Endothelial cell of umbilical vein (primary cell): ENCODE data around the gene SLC30A4. TPM values are rescaled to one million over a fixed set of nuclear protein-coding genes. Genes with fewer than 3 reads are reported as not detected.

Experiments used
- BruUV-seq: library from RNA; stranded (reverse); fragments of 400-500 nt; replicated peaks from 2 replicates; lab custom pipeline; 2021; lab: Mats Ljungman, UMichigan
- CTCF ChIA-PET: fragments of 300-600, 350-600 bp; sonication (Branson Sonifier 250); formaldehyde crosslinking; loops from one replicate; lab custom pipeline; 2021; ENCODE audit warnings: antibody characterized with exemption, inconsistent platforms; lab: Charles Lee
- POLR2A ChIA-PET: fragments of 300-600, 350-600 bp; sonication (Branson Sonifier 250); formaldehyde crosslinking; loops from one replicate; lab custom pipeline; 2021; ENCODE audit warnings: antibody characterized with exemption, inconsistent platforms; lab: Charles Lee
- DNase-seq: peaks from one replicate; pipeline ENCODE4 v3.0.0-alpha.2; 2011; ENCODE audit warnings: low read depth, low spot score
- FAIRE-seq: peaks from 2 replicates; lab custom pipeline; 2011; peaks lifted over from hg19 to GRCh38; lab: Jason Lieb, UNC
- H2AFZ ChIP-seq: 2 replicates; pipeline ENCODE4 v1.6.0; 2012; ENCODE audit warnings: low read depth, low read length, control low read depth, inconsistent platforms
- H3K27ac ChIP-seq: 2 replicates; pipeline ENCODE4 v1.5.1; 2011; ENCODE audit warnings: low read depth, mild to moderate bottlenecking, control low read depth, low read length, moderate library complexity; ENCODE audit not compliant: insufficient read depth
- H3K27me3 ChIP-seq, 2 experiments: 2 replicates each; pipeline versions ENCODE4 v1.6.0 to v1.6.1; 2011; ENCODE audit warnings: low read length in 2 of 2, mixed read lengths in 1 of 2; ENCODE audit not compliant: control insufficient read depth in 2 of 2, insufficient read depth in 2 of 2
- H3K36me3 ChIP-seq, 2 experiments: 2 replicates in 1 of 2; 3 replicates in 1 of 2; pipeline ENCODE4 v1.5.1; 2011; ENCODE audit warnings: low read length in 2 of 2, mild to moderate bottlenecking in 1 of 2, moderate library complexity in 1 of 2; ENCODE audit not compliant: control insufficient read depth in 2 of 2, insufficient read depth in 2 of 2; ENCODE audit errors: extremely low read depth in 1 of 2
- H3K4me1 ChIP-seq: 3 replicates; pipeline ENCODE4 v1.5.1; 2011; ENCODE audit warnings: mild to moderate bottlenecking, low read length; ENCODE audit not compliant: control insufficient read depth, insufficient read depth; ENCODE audit errors: extremely low read depth
- H3K4me2 ChIP-seq: 2 replicates; pipeline ENCODE4 v1.6.1; 2011; ENCODE audit warnings: low read length, control low read depth, mixed read lengths; ENCODE audit not compliant: insufficient read depth
- H3K4me3 ChIP-seq, 3 experiments: fragments of 200-600 bp in 1 of 3; sonication (generic), shearing (Covaris generic) in 1 of 3; replicated peaks in 1 of 3; 2 replicates each; pipeline ENCODE4 v1.5.1; 2011 to 2016; ENCODE audit warnings: control low read depth in 3 of 3, low read length in 3 of 3, mild to moderate bottlenecking in 2 of 3, inconsistent platforms in 1 of 3, low read depth in 1 of 3, moderate library complexity in 1 of 3; ENCODE audit not compliant: insufficient read depth in 1 of 3
- H3K79me2 ChIP-seq: 2 replicates; pipeline ENCODE4 v1.6.0; 2012; ENCODE audit warnings: low read length, inconsistent platforms; ENCODE audit not compliant: control insufficient read depth, insufficient read depth
- H3K9ac ChIP-seq: replicated peaks from 2 replicates; pipeline ENCODE3; 2011; ENCODE audit warnings: low read length, control low read depth; ENCODE audit not compliant: insufficient read depth; ENCODE audit errors: extremely low read depth
- H3K9me1 ChIP-seq: replicated peaks from 3 replicates; pipeline ENCODE4 v1.6.0; 2011; ENCODE audit warnings: mild to moderate bottlenecking, low read length; ENCODE audit not compliant: control insufficient read depth, insufficient read depth; ENCODE audit errors: extremely low read depth
- H3K9me3 ChIP-seq: replicated peaks from 2 replicates; pipeline ENCODE4 v1.5.1; 2012; ENCODE audit warnings: low read length, inconsistent platforms; ENCODE audit not compliant: control insufficient read depth, insufficient read depth
- H4K20me1 ChIP-seq: replicated peaks from 2 replicates; pipeline ENCODE3; 2011; ENCODE audit warnings: mild to moderate bottlenecking, low read length; ENCODE audit not compliant: control insufficient read depth, insufficient read depth; ENCODE audit errors: extremely low read depth
- EZH2 ChIP-seq: IDR thresholded peaks from 2 replicates; pipeline ENCODE4 v1.6.1; 2012; ENCODE audit warnings: borderline replicate concordance, low read depth, mild to moderate bottlenecking, moderate library complexity, low read length, inconsistent platforms; ENCODE audit not compliant: severe bottlenecking
- FOS ChIP-seq: IDR thresholded peaks from 2 replicates; pipeline ENCODE4 v1.6.1; 2011; ENCODE audit warnings: mild to moderate bottlenecking, low read length, moderate library complexity, borderline replicate concordance; ENCODE audit not compliant: insufficient read depth
- GATA2 ChIP-seq: IDR thresholded peaks from 2 replicates; pipeline ENCODE4 v1.7.0; 2011; ENCODE audit warnings: low read depth, mild to moderate bottlenecking, moderate library complexity, mixed read lengths, low read length; ENCODE audit not compliant: insufficient read length, insufficient read depth
- JUN ChIP-seq: IDR thresholded peaks from 2 replicates; pipeline ENCODE4 v1.6.1; 2011; ENCODE audit warnings: borderline replicate concordance, low read depth; ENCODE audit not compliant: insufficient read length, insufficient read depth
- MAX ChIP-seq: IDR thresholded peaks from 2 replicates; pipeline ENCODE4 v1.6.1; 2011; ENCODE audit not compliant: insufficient read depth, insufficient read length
- MYC ChIP-seq: IDR thresholded peaks from one replicate; pipeline ENCODE4 v1.6.1; 2011; ENCODE audit warnings: mild to moderate bottlenecking, low read depth, low read length
- POLR2A ChIP-seq: IDR thresholded peaks from 2 replicates; pipeline ENCODE4 v1.6.1; 2012; ENCODE audit warnings: low read depth, mild to moderate bottlenecking, control low read depth, low read length
- POLR2AphosphoS5 ChIP-seq: IDR thresholded peaks from 2 replicates; pipeline ENCODE4 v1.6.1; 2012; ENCODE audit warnings: low read depth, mild to moderate bottlenecking, control low read depth, low read length, moderate library complexity; ENCODE audit not compliant: insufficient read depth
- dilution Hi-C: fragments of 300-500 bp; cut with MboI; formaldehyde crosslinking; loops from one replicate; pipeline ENCODE4 v1.15.0; 2019; ENCODE audit warnings: low sequenced_read_pairs; ENCODE audit not compliant: extremely low pct_ligation_motif_present
- intact Hi-C: fragments of 100-400 bp; cut with micrococcal nuclease; formaldehyde crosslinking; loops from one replicate; pipeline ENCODE4 v1.10.0; 2022
- polyA plus RNA-seq, 4 experiments: library from polyadenylated mRNA; depleted of rRNA in 3 of 4; stranded (reverse) in 3 of 4; unstranded in 1 of 4; fragments of >200 nt; gene quantifications; 2 replicates each; pipeline versions ENCODE4 v1.2.1 to v1.2.3, GENCODE V29; 2011 to 2012; ENCODE audit warnings: missing spikeins in 1 of 4
- total RNA-seq: library from RNA; stranded (reverse); gene quantifications from 2 replicates; pipeline ENCODE4 v1.2.3, GENCODE V29; 2021
- TF ChIP-seq, protein P1 (sequence below), 2 donors: IDR thresholded peaks; 1 replicate in 1 of 2; 2 replicates in 1 of 2; pipeline ENCODE4 v1.5.1; 2011; ENCODE audit warnings: low read length in 2 of 2, mild to moderate bottlenecking in 2 of 2, moderate library complexity in 2 of 2, control low read depth in 1 of 2, inconsistent platforms in 1 of 2, low read depth in 1 of 2; ENCODE audit not compliant: insufficient read depth in 1 of 2; ENCODE audit errors: extremely low read depth in 1 of 2

The SLC30A4 gene
- total and polyA plus RNA-seq, 2 donors (not counting 3 experiments of a cell fraction or from before 2014, with no cell fraction given): 2.7 to 3.9 TPM

DNA sequence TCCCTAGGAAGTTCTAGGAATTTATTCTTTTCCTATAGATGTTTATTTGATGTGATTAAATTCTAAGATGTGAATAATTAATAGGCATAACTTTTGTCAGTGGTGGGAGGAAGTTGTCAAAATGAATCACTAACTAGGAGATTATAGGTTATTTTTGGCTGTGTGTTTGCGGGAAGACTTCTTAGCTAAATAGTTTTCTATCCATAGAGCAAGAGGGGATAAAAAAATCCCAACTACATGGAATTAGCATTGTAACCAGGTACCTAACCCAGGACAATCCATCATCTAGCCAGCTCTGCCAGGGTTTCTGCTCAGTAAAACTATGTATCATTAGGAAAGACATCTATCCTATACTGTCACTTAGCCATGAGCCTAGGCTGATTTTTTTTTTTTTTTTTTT lies 23.9 kb downstream of the SLC30A4 start:
- H3K27me3 ChIP-seq: no peaks in the 10 kb centered on the region
- H3K4me2 ChIP-seq: no peak overlapping the region
- H3K4me3 ChIP-seq: no peak overlapping the region
- intact Hi-C loops (no loop called here), dilution Hi-C loops (no loop called here)
- peaks cover 11% of the 10 kb centered on the region for H3K4me1 ChIP-seq
- no peaks in the 10 kb centered on the region for H3K9me3 ChIP-seq
- no peaks in the 10 kb centered on the region for H3K36me3 ChIP-seq
- CTCF ChIA-PET: no interaction called here
- H3K9ac ChIP-seq: no peak overlapping the region
- BruUV-seq: no TSS peak
- H2AFZ ChIP-seq: no peak overlapping the region
- no peak for FAIRE-seq
- POLR2A ChIA-PET: no interaction called here
- H3K27ac ChIP-seq: no peak overlapping the region
- H4K20me1 ChIP-seq: no peaks in the 10 kb centered on the region
- TF ChIP-seq MYC: no peak
- no peak for TF ChIP-seq MAX
- TF ChIP-seq POLR2AphosphoS5: no peak
- no peak for TF ChIP-seq FOS
- TF ChIP-seq, protein P1, sequence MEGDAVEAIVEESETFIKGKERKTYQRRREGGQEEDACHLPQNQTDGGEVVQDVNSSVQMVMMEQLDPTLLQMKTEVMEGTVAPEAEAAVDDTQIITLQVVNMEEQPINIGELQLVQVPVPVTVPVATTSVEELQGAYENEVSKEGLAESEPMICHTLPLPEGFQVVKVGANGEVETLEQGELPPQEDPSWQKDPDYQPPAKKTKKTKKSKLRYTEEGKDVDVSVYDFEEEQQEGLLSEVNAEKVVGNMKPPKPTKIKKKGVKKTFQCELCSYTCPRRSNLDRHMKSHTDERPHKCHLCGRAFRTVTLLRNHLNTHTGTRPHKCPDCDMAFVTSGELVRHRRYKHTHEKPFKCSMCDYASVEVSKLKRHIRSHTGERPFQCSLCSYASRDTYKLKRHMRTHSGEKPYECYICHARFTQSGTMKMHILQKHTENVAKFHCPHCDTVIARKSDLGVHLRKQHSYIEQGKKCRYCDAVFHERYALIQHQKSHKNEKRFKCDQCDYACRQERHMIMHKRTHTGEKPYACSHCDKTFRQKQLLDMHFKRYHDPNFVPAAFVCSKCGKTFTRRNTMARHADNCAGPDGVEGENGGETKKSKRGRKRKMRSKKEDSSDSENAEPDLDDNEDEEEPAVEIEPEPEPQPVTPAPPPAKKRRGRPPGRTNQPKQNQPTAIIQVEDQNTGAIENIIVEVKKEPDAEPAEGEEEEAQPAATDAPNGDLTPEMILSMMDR (IDR thresholded peaks at IDR 0.05; ENCODE audit: extremely low read depth in 1 of 2, insufficient read depth in 1 of 2, low read depth in 1 of 2, low read length in 2 of 2): no peak
- no peak for TF ChIP-seq EZH2
- TF ChIP-seq JUN: no peak
- no peak for TF ChIP-seq POLR2A
- TF ChIP-seq GATA2: no peak
- no peaks in the 10 kb centered on the region for H3K79me2 ChIP-seq
- no peaks in the 10 kb centered on the region for H3K9me1 ChIP-seq
- DNase-seq: no peak
